Caco-2 (cell line): ENCODE measurements around the gene MC2R. TPM values are rescaled to one million over a fixed set of nuclear protein-coding genes. Genes with fewer than 3 reads are reported as not detected.

Experiments used
- BruUV-seq: library from RNA; stranded (reverse); fragments of 400-500 nt; replicated peaks from 2 replicates; lab custom pipeline; 2021; lab: Mats Ljungman, UMichigan
- CTCF ChIA-PET: fragments of 300-600 bp; sonication (Branson Sonifier 250); formaldehyde crosslinking; loops from one replicate; lab custom pipeline; 2022; ENCODE audit warnings: antibody characterized with exemption; lab: Charles Lee
- POLR2A ChIA-PET: fragments of 300-600 bp; sonication (Branson Sonifier 250); formaldehyde crosslinking; loops from one replicate; lab custom pipeline; 2022; ENCODE audit warnings: antibody characterized with exemption; lab: Charles Lee
- DNase-seq, 2 experiments: peaks; one replicate each; pipeline versions ENCODE4 v3.0.0 to v3.0.0-alpha.2; 2020 to 2022
- H3K27me3 ChIP-seq: replicated peaks from 2 replicates; pipeline ENCODE4 v1.6.0; 2011; ENCODE audit warnings: low read length; ENCODE audit not compliant: control insufficient read depth, insufficient read depth
- H3K36me3 ChIP-seq: 2 replicates; pipeline ENCODE4 v1.5.1; 2011; ENCODE audit warnings: low read length; ENCODE audit not compliant: control insufficient read depth, insufficient read depth
- H3K4me1 ChIP-seq: fragments of 250-450 bp; sonication (Bioruptor Pico); 2 replicates; pipeline ENCODE4 v1.5.1; 2020; ENCODE audit warnings: mild to moderate bottlenecking
- H3K4me3 ChIP-seq: 2 replicates; pipeline ENCODE4 v1.5.1; 2011; ENCODE audit warnings: low read depth, mild to moderate bottlenecking, control low read depth, low read length
- H3K9me3 ChIP-seq: fragments of 250-450 bp; sonication (Bioruptor Pico); 2 replicates; pipeline ENCODE4 v1.5.1; 2020; ENCODE audit warnings: mild to moderate bottlenecking, moderate library complexity
- H3K27ac Mint-ChIP-seq: one replicate; pipeline ENCODE4 v1.8.0; 2022; ENCODE audit warnings: mixed read lengths; ENCODE audit not compliant: unreplicated experiment
- H3K27me3 Mint-ChIP-seq: one replicate; pipeline ENCODE4 v1.8.0; 2022; ENCODE audit warnings: mixed read lengths; ENCODE audit not compliant: insufficient read depth, unreplicated experiment
- H3K36me3 Mint-ChIP-seq: one replicate; pipeline ENCODE4 v1.8.0; 2022; ENCODE audit warnings: mild to moderate bottlenecking, mixed read lengths; ENCODE audit not compliant: insufficient read depth, unreplicated experiment
- H3K4me1 Mint-ChIP-seq: one replicate; pipeline ENCODE4 v1.8.0; 2022; ENCODE audit warnings: low read depth, mixed read lengths; ENCODE audit not compliant: unreplicated experiment
- H3K4me3 Mint-ChIP-seq: one replicate; pipeline ENCODE4 v1.8.0; 2022; ENCODE audit warnings: mild to moderate bottlenecking, moderate library complexity, mixed read lengths; ENCODE audit not compliant: unreplicated experiment
- H3K9me3 Mint-ChIP-seq: one replicate; pipeline ENCODE4 v1.8.0; 2022; ENCODE audit warnings: mixed read lengths; ENCODE audit not compliant: unreplicated experiment
- CTCF ChIP-seq, 2 experiments: fragments of 200-600 bp in 1 of 2; IDR thresholded peaks; 1 replicate in 1 of 2; 2 replicates in 1 of 2; pipeline versions ENCODE4 v1.5.1 to v1.8.0; 2011 to 2022; ENCODE audit warnings: antibody characterized with exemption in 1 of 2, control low read depth in 1 of 2, inconsistent platforms in 1 of 2, low read depth in 1 of 2, low read length in 1 of 2, mild to moderate bottlenecking in 1 of 2, moderate library complexity in 1 of 2; ENCODE audit not compliant: insufficient read depth in 1 of 2, severe bottlenecking in 1 of 2, unreplicated experiment in 1 of 2
- intact Hi-C: fragments of 100-400 bp; cut with micrococcal nuclease; formaldehyde crosslinking; loops from one replicate; pipeline ENCODE4 v1.10.0; 2022; ENCODE audit not compliant: unreplicated experiment
- total RNA-seq: library from RNA; stranded (reverse); gene quantifications from 2 replicates; pipeline ENCODE4 v1.2.3, GENCODE V29; 2022

The MC2R gene
- total RNA-seq, 1 experiment from 2014 or later, result not detected

GRCh38 chr18:13910501-13910900 is 4.8 kb downstream of the MC2R start:
- TF ChIP-seq CTCF (IDR thresholded peaks at IDR 0.05; ENCODE audit: insufficient read depth in 1 of 2, low read depth in 1 of 2, low read length in 1 of 2, severe bottlenecking in 1 of 2, unreplicated experiment in 1 of 2), result no peak
- H3K36me3 Mint-ChIP-seq, result no peaks in the 10 kb centered on the region

GRCh38 chr18:13909141-13909940 is 6.0 kb downstream of the MC2R start:
- ChIA-PET CTCF (no interaction called here), POLR2A (no interaction called here)
- Mint-ChIP-seq H3K9me3 (no peaks in the 10 kb centered on the region), H3K27me3 (peaks cover under 1% of the 10 kb centered on the region), H3K36me3 (no peaks in the 10 kb centered on the region), H3K27ac (no peak overlapping the region), H3K4me1 (no peaks in the 10 kb centered on the region), H3K4me3 (no peak overlapping the region)
- no peak for TF ChIP-seq CTCF (IDR thresholded peaks at IDR 0.05; ENCODE audit: insufficient read depth in 1 of 2, low read depth in 1 of 2, low read length in 1 of 2, severe bottlenecking in 1 of 2, unreplicated experiment in 1 of 2)
- H3K36me3 ChIP-seq, result no peaks in the 10 kb centered on the region
- no peaks in the 10 kb centered on the region for H3K4me1 ChIP-seq
- no peaks in the 10 kb centered on the region for H3K9me3 ChIP-seq
- no peak overlapping the region for H3K4me3 ChIP-seq
- intact Hi-C loops, result loop anchor here (10.0 kb wide), 1 partner anchor 75 kb away; no protein-coding TSS in a partner anchor
- BruUV-seq, result no TSS peak
- DNase-seq, result no peak
- H3K27me3 ChIP-seq, result no peaks in the 10 kb centered on the region; the same call in 1 of the 2 replicates

More at GRCh38 chr18:13910501-13910900, 4.8 kb downstream of the MC2R start:
- no peaks in the 10 kb centered on the region for H3K4me1 ChIP-seq
- no peaks in the 10 kb centered on the region for H3K36me3 ChIP-seq
- no peak for DNase-seq
- ChIA-PET CTCF (no interaction called here), POLR2A (no interaction called here)
- H3K9me3 Mint-ChIP-seq, result no peaks in the 10 kb centered on the region
- H3K27me3 Mint-ChIP-seq, result peaks cover 3% of the 10 kb centered on the region
- intact Hi-C loops, result no loop called here
- no peaks in the 10 kb centered on the region; the same call in 1 of the 2 replicates for H3K27me3 ChIP-seq
- H3K4me1 Mint-ChIP-seq, result no peaks in the 10 kb centered on the region
- H3K4me3 Mint-ChIP-seq, result no peak overlapping the region
- no peaks in the 10 kb centered on the region for H3K9me3 ChIP-seq
- BruUV-seq, result no TSS peak
- H3K4me3 ChIP-seq, result no peak overlapping the region
- no peak overlapping the region for H3K27ac Mint-ChIP-seq

- TF ChIP-seq CTCF (IDR thresholded peaks at IDR 0.05; ENCODE audit: insufficient read depth in 1 of 2, low read depth in 1 of 2, low read length in 1 of 2, severe bottlenecking in 1 of 2, unreplicated experiment in 1 of 2), result no peak
- H3K36me3 ChIP-seq, result no peaks in the 10 kb centered on the region
- DNase-seq, result no peak
- Mint-ChIP-seq H3K27ac (no peak overlapping the region), H3K9me3 (peaks cover 15% of the 10 kb centered on the region), H3K4me3 (no peak overlapping the region), H3K36me3 (no peaks in the 10 kb centered on the region), H3K27me3 (peaks cover 35% of the 10 kb centered on the region), H3K4me1 (no peaks in the 10 kb centered on the region)
- no peaks in the 10 kb centered on the region for H3K27me3 ChIP-seq
- intact Hi-C loops, result loop anchor here (10.0 kb wide), 1 partner anchor 66 kb away; no protein-coding TSS in a partner anchor
- CTCF ChIA-PET, result no interaction called here
- POLR2A ChIA-PET, result no interaction called here
- no peaks in the 10 kb centered on the region for H3K4me1 ChIP-seq
- no TSS peak for BruUV-seq
- no peaks in the 10 kb centered on the region for H3K9me3 ChIP-seq
- H3K4me3 ChIP-seq, result no peak overlapping the region
Observed at GRCh38 chr18:13900633-13901032, 14.7 kb downstream of the MC2R start.
